ENCODE data around the gene DHX16. TPM values are rescaled to one million over a fixed set of nuclear protein-coding genes. Genes with fewer than 3 reads are reported as not detected.

DHX16 gene
- total and polyA plus RNA-seq, 9 of the 15 experiments (the other 6 are each of a cell fraction or from before 2014, with no cell fraction given) = 14.6 to 66.1 (median 47.5) TPM

GRCh38 chr6:30686908-30687658 lies 14.3 kb upstream of the DHX16 start (continued):
- TF ChIP-seq TOE1 (IDR thresholded peaks at IDR 0.05; ENCODE audit: borderline replicate concordance) = peak; percentile 83; the same call in 1 of the 2 replicates
- 0 out of 2 replicates have a peak, but pooled peaks have one; percentile 23 for TF ChIP-seq TOE1 (CRISPR knock-in tag; IDR thresholded peaks at IDR 0.05; ENCODE audit: borderline replicate concordance, low read depth)
- TF ChIP-seq GTF2E2 (tag; IDR thresholded peaks at IDR 0.05) = peak; percentile 72; the same call in 1 of the 2 replicates
- peak; percentile 45; the same call in 1 of the 2 replicates for TF ChIP-seq ZNF740 (CRISPR knock-in tag; IDR thresholded peaks at IDR 0.05)
- no peak for TF ChIP-seq ZNF740 (tag; IDR thresholded peaks at IDR 0.05)
- peak; percentile 94 for TF ChIP-seq SOX6 (IDR thresholded peaks at IDR 0.05)
- TF ChIP-seq NR2C2 (CRISPR knock-in tag; IDR thresholded peaks at IDR 0.05) = peak; percentile 57; the same call in 1 of the 2 replicates
- TF ChIP-seq NR2C2 (tag; IDR thresholded peaks at IDR 0.05) = peak; percentile 45; the same call in 1 of the 2 replicates
- no peak for TF ChIP-seq TEAD2 (tag; IDR thresholded peaks at IDR 0.05)
- TF ChIP-seq SAP30 (IDR thresholded peaks at IDR 0.05; ENCODE audit: borderline replicate concordance, insufficient read depth, low read depth, low read length, poor library complexity, severe bottlenecking) = peak; percentile 33
- peak; percentile 73; the same call in 1 of the 2 replicates for TF ChIP-seq GABPB1 (CRISPR knock-in tag; IDR thresholded peaks at IDR 0.05)
- TF ChIP-seq BCOR (IDR thresholded peaks at IDR 0.05) = peak; percentile 63; the same call in 1 of the 2 replicates
- no peak for TF ChIP-seq FOS (IDR thresholded peaks at IDR 0.05; ENCODE audit: extremely low read depth, insufficient read length)
- TF ChIP-seq TAL1 (IDR thresholded peaks at IDR 0.05) = no peak
- peak; percentile 82 for TF ChIP-seq DPF2 (IDR thresholded peaks at IDR 0.05)
- 0 out of 2 replicates have a peak, but pooled peaks have one; percentile 75 for TF ChIP-seq THRAP3 (IDR thresholded peaks at IDR 0.05; ENCODE audit: borderline replicate concordance)
- no peak for TF ChIP-seq BCL6 (CRISPR knock-in tag; IDR thresholded peaks at IDR 0.05)
- TF ChIP-seq E2F4 (CRISPR knock-in tag; IDR thresholded peaks at IDR 0.05; ENCODE audit: low read depth) = 0 out of 2 replicates have a peak, but pooled peaks have one; percentile 49
- peak; percentile 94 for TF ChIP-seq MAX (CRISPR knock-in tag; IDR thresholded peaks at IDR 0.05)
- 0 out of 2 replicates have a peak, but pooled peaks have one; percentile 7 for TF ChIP-seq FOXO4 (CRISPR knock-in tag; IDR thresholded peaks at IDR 0.05)
- TF ChIP-seq PML (IDR thresholded peaks at IDR 0.05; ENCODE audit: low read length) = peak; percentile 66; the same call in 1 of the 2 replicates
- TF ChIP-seq NR1H2 (CRISPR knock-in tag; IDR thresholded peaks at IDR 0.05) = no peak
- TF ChIP-seq CBFA2T2 (conservative IDR thresholded peaks at IDR 0.05) = peak; percentile 74
- TF ChIP-seq ZSCAN29 (IDR thresholded peaks at IDR 0.05) = no peak
- TF ChIP-seq MYC (IDR thresholded peaks at IDR 0.05; ENCODE audit: low read depth, low read length) = peak; percentile 82
- peak; percentile 70 for TF ChIP-seq MYC (CRISPR knock-in tag; IDR thresholded peaks at IDR 0.05; ENCODE audit: borderline replicate concordance, low read depth)
- peak; percentile 11 for TF ChIP-seq PCBP1 (IDR thresholded peaks at IDR 0.05; ENCODE audit: low read depth, low read length, poor library complexity, severe bottlenecking)

Measured in K562 (cell line).